ENCODE data around the gene KLHDC10. TPM values are rescaled to one million over a fixed set of nuclear protein-coding genes. Genes with fewer than 3 reads are reported as not detected.

The KLHDC10 gene
- total RNA-seq, 1 experiment from 2014 or later = 37.5 TPM

GRCh38 chr7:130099331-130099730, 29.0 kb downstream of the KLHDC10 start:
- ChIA-PET CTCF (no interaction called here), POLR2A (ENCODE audit: low non-redundant PET) (no interaction called here)
- no peaks in the 10 kb centered on the region for H3K9me3 ChIP-seq (ENCODE audit: low read depth, low read length, poor library complexity, severe bottlenecking)
- intact Hi-C loops (cut with micrococcal nuclease; ENCODE audit: unreplicated experiment) = no loop called here
- H3K27me3 ChIP-seq (replicated peaks; ENCODE audit: insufficient read depth, low read depth, low read length, poor library complexity) = no peaks in the 10 kb centered on the region
- no peak overlapping the region for H3K27ac ChIP-seq (ENCODE audit: low read depth, low read length, poor library complexity, severe bottlenecking)
- H3K4me3 ChIP-seq (ENCODE audit: low read depth, low read length, poor library complexity, severe bottlenecking) = no peak overlapping the region
- no peaks in the 10 kb centered on the region for H3K4me1 ChIP-seq (ENCODE audit: insufficient read depth, low read length, poor library complexity, severe bottlenecking)
- DNase-seq (ENCODE audit: low spot score) = no peak
- no TSS peak for BruUV-seq (replicated peaks)
- H3K36me3 ChIP-seq (ENCODE audit: insufficient read depth, low read length, poor library complexity, severe bottlenecking) = no peaks in the 10 kb centered on the region
- no peak for TF ChIP-seq EZH2 (IDR thresholded peaks at IDR 0.05; ENCODE audit: borderline replicate concordance, low read depth, low read length, poor library complexity, severe bottlenecking)
- TF ChIP-seq CTCF (conservative IDR thresholded peaks at IDR 0.05; ENCODE audit: low read depth, low read length) = no peak

- CTCF ChIA-PET = interaction anchor here (1.0 kb wide), 1 partner anchor 30 kb away, joined by 3 read pairs; no protein-coding TSS in a partner anchor
- Histone ChIP-seq H3K36me3 (ENCODE audit: insufficient read depth, low read length, poor library complexity, severe bottlenecking) (no peaks in the 10 kb centered on the region), H3K4me1 (ENCODE audit: insufficient read depth, low read length, poor library complexity, severe bottlenecking) (no peaks in the 10 kb centered on the region), H3K9me3 (ENCODE audit: low read depth, low read length, poor library complexity, severe bottlenecking) (no peaks in the 10 kb centered on the region), H3K27ac (ENCODE audit: low read depth, low read length, poor library complexity, severe bottlenecking) (no peak overlapping the region), H3K4me3 (ENCODE audit: low read depth, low read length, poor library complexity, severe bottlenecking) (no peak overlapping the region), H3K27me3 (replicated peaks; ENCODE audit: insufficient read depth, low read depth, low read length, poor library complexity) (no peaks in the 10 kb centered on the region)
- DNase-seq (ENCODE audit: low spot score) = no peak
- POLR2A ChIA-PET (ENCODE audit: low non-redundant PET) = no interaction called here
- no TSS peak for BruUV-seq (replicated peaks)
- TF ChIP-seq CTCF (conservative IDR thresholded peaks at IDR 0.05; ENCODE audit: low read depth, low read length) (no peak), EZH2 (IDR thresholded peaks at IDR 0.05; ENCODE audit: borderline replicate concordance, low read depth, low read length, poor library complexity, severe bottlenecking) (no peak)
- intact Hi-C loops (cut with micrococcal nuclease; ENCODE audit: unreplicated experiment) = no loop called here
Measured at GRCh38 chr7:130102588-130102987, 32.3 kb downstream of the KLHDC10 start.

GRCh38 chr7:130107949-130108674, 37.8 kb downstream of the KLHDC10 start:
- POLR2A ChIA-PET (ENCODE audit: low non-redundant PET) = no interaction called here
- no TSS peak for BruUV-seq (replicated peaks)
- CTCF ChIA-PET = no interaction called here
- intact Hi-C loops (cut with micrococcal nuclease; ENCODE audit: unreplicated experiment) = no loop called here
- H3K4me3 ChIP-seq (ENCODE audit: low read depth, low read length, poor library complexity, severe bottlenecking) = no peak overlapping the region
- no peaks in the 10 kb centered on the region for H3K9me3 ChIP-seq (ENCODE audit: low read depth, low read length, poor library complexity, severe bottlenecking)
- no peak for DNase-seq (ENCODE audit: low spot score)
- no peak overlapping the region for H3K27ac ChIP-seq (ENCODE audit: low read depth, low read length, poor library complexity, severe bottlenecking)
- no peak for TF ChIP-seq EZH2 (IDR thresholded peaks at IDR 0.05; ENCODE audit: borderline replicate concordance, low read depth, low read length, poor library complexity, severe bottlenecking)
- TF ChIP-seq CTCF (conservative IDR thresholded peaks at IDR 0.05; ENCODE audit: low read depth, low read length) = no peak
- no peaks in the 10 kb centered on the region for H3K27me3 ChIP-seq (replicated peaks; ENCODE audit: insufficient read depth, low read depth, low read length, poor library complexity)
- H3K4me1 ChIP-seq (ENCODE audit: insufficient read depth, low read length, poor library complexity, severe bottlenecking) = no peaks in the 10 kb centered on the region
- no peaks in the 10 kb centered on the region for H3K36me3 ChIP-seq (ENCODE audit: insufficient read depth, low read length, poor library complexity, severe bottlenecking)
